ENCODE measurements around the gene PRND.
"Not testable (repeated sequence)": the region's sequence is repeated elsewhere in the genome, so short reads cannot be mapped to it uniquely, and the experiment has no call there.

Gene PRND

DNA sequence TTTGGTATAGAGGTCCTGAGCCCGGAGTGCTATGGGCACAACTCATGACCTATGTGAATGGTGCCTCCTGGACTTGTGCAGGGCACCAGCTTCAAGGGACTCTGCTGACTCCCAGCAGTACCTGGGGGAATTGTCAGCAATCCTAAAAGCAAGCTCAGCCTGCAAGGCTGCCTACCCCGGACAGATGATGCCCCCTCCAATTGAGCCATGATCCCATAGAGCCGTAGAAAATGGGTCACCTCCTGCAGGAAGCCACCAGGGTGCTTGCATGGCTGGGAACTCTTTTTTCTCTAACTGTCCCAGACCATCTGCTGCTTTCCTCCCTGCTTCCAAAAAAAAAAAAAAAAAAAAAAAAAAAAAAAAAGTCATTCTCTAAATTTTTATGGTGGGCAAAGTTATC lies 12.9 kb upstream of the PRND start:
- no peak for DNase-seq (ENCODE audit: low spot score)

- DNase-seq (ENCODE audit: low spot score): no peak
Observed at GRCh38 chr20:4709261-4710105, 12.2 kb upstream of the PRND start.

GRCh38 chr20:4710106-4710475 lies 11.6 kb upstream of the PRND start:
- DNase-seq (ENCODE audit: low spot score): no peak

DNA sequence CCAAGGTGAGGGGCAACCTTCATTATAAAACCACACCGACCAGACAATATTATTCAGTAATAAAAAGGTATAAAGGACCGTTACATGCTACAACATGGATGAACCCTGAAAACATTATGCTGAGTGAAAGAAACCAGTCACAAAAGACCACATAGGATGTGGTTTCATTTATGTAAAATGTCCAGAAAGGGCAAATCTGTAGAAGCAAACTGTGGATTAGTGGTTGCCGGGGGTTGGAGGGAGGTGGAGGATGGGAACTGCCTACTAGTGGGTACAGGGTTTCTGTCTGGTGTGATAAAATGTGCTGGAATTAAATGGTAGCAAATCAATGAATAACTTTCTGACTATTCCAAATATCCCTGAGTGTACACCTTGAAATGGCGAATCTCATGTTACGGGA lies 10.2 kb upstream of the PRND start:
- no peak for DNase-seq (ENCODE audit: low spot score)

DNA sequence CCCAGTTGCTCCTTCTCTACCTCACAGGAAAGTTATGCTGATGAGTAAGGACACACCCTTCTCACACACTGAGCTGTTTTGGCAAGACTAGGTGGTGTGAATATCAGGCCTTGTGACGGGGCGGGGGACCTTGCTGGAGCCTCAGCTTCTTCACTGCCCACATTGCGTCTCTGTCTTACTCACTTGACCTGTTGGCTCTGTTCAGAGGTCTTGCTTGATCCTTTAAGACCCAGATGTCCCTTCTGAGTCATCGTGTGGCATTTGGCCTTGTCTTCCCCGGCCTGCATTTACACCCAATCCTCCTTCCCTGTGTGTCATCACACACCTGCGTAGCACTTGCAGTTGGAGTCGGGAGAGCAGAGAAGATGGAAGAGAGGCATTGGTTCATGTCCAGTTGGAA lies 8.3 kb upstream of the PRND start:
- DNase-seq (ENCODE audit: low spot score): no peak

DNA sequence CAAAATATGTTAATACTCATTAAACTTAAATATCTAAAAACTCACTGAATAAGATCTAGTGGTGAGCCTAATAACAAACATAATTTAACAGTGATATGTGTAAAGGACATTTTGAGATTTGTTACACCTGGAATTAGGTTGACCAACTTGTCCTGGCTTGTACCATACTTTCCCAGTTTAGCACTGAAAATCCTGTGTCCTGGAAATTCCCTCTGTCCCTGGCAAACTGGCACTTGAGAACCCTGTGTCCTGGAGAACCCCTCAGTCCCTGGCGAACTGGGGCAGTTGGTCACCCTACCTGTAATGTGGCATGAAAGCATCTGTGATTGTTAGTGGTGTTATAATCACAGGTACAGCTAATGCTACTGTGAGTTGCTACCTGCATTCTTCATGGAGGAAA lies 6.9 kb upstream of the PRND start:
- DNase-seq (ENCODE audit: low spot score): no peak

GRCh38 chr20:4717816-4718570 lies 3.7 kb upstream of the PRND start:
- DNase-seq (ENCODE audit: low spot score): no peak

- no peak for DNase-seq (ENCODE audit: low spot score)
Observed at GRCh38 chr20:4719190-4719589, 2.5 kb upstream of the PRND start.

DNA sequence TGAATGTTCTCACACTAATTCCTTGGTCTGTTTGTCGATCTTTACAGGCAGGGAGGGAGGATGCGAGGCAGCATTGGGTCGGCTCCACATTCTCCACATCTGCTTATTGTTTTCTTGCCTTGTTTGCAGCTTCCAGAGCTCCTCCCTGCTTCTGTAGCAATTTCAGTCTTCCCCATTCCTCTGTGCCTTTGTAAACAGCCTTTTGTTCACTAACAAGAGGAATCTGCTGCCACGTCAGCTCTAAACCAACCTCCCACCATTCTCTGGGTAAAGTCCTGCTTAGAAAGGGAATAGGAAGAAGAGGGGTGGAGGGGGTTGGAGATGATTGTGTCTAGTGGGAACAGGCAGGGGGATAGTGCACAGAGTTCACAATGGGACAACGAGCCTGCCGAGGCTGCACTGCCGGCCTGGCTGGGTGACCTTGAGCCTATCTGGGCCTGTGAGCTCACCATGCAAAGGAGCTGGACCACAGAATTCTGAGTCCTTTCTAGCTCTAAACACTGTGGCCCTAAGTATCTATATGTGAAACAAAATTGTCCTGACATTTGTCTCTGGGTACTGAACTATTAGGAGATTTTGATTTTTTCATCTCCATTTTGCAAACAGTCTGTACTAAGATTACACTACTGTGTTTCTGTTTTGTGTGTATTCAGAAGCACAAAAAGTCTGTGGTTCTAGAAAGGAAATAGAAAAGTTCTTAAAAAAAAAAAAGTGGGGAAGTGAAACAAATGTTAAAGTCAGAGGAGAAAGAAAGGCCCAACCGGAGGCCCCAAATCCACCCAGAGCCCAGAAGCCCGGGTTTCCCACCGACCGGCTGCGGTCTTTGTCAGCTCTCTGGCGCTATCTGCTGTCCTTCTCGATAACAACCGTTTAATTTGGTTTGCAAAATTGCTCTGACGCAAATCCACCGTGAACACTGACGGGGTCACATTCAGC lies 1.4 kb upstream of the PRND start:
- peak; percentile 67 for DNase-seq (ENCODE audit: low spot score)

GRCh38 chr20:4720977-4721349 lies 746 bp upstream of the PRND start:
- no peak for DNase-seq (ENCODE audit: low spot score)

- DNase-seq (ENCODE audit: low spot score): no peak
Observed at GRCh38 chr20:4722571-4722970, 862 bp downstream of the PRND start.

DNA sequence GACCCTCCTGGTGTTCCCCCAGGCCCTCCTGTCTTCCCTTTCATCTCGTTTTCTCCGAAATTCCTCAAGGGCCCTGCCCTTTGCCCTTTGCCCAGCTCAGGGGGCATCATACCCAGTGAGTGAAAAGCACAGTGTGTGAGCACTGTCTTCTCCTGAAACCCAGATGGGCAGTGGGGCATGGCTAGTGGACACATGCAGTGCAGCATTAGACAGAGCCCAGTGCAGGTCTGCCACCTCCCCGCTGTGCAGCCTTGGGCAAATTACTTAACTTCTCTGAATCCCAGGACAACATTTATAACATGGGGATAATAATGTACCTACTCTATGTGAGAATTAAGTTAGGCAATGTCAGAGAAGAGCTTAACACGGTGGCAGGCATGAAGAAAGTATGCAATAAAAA lies 1.3 kb downstream of the PRND start:
- DNase-seq (ENCODE audit: low spot score): no peak

GRCh38 chr20:4723553-4723952 lies 1.8 kb downstream of the PRND start:
- DNase-seq (ENCODE audit: low spot score): not testable (repeated sequence)

- no peak for DNase-seq (ENCODE audit: low spot score)
Observed at GRCh38 chr20:4724459-4725262, 3.0 kb downstream of the PRND start.

GRCh38 chr20:4725263-4725550 lies 3.5 kb downstream of the PRND start:
- DNase-seq (ENCODE audit: low spot score): no peak

- no peak for DNase-seq (ENCODE audit: low spot score)
Observed at GRCh38 chr20:4726710-4727397, 5.1 kb downstream of the PRND start.

- no peak for DNase-seq (ENCODE audit: low spot score)
Observed at GRCh38 chr20:4728120-4728760, 6.5 kb downstream of the PRND start.

DNA sequence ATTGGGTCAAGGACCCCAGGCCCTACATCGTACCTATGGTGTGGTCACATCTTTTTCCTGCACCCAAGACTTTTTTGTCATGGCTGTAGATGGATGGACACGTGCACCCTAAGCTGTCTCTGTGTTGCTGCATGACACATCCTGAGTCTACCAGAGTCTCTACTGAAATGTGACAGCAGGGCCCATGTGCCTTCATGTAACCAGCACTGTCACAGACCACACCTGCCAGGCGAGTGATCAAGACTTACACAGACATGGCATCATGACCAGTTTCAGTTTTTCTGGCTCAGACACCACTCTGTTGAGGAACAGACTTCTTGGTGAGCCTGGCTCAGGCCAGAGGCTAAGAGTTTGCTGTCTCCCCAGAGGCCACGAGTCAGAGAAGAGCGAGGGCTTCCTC lies 7.6 kb downstream of the PRND start:
- no peak for DNase-seq (ENCODE audit: low spot score)

DNA sequence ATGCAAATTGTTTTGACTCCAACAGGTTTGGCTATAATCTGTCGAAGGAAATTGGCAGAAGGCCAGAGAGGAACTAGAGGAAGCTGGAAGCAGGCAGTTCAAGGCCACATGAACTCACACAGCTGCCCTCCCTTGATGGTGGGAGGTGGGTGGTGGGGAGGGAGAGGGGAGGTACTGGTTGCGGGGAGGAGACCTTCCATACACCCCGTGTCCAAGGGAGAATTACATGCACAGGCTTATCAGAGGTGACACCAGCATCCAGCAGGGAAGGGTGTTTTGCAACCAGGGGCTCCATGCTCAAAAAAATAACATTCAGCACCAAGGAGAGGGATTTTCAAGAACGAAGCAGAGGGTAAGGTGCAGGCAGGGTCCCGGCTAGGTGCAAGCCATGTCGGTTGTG lies 9.1 kb downstream of the PRND start:
- DNase-seq (ENCODE audit: low spot score): no peak

DNA sequence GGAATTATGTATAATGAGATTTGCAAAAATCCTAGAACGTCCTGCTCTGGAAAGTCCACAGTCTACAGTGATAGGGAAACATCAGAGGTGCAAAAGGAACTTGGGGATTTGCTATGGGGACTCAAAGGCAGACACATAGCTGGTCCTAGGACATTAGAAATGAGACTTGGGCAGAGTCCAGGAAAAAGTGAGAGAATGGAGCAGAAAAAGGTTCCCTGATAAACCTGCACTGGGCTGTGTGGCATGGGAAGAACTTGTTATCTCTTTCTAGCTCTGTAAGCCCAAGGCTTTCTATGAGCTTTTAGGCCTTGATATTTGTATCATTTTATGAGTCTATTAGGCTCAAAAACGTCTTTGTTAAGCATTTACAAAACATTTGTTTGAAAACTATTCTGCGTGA lies 15.2 kb downstream of the PRND start:
- DNase-seq (ENCODE audit: low spot score): no peak

Measured in kidney capillary endothelial cell (primary cell).